ENCODE results near the gene HDAC4. TPM values are rescaled to one million over a fixed set of nuclear protein-coding genes. Genes with fewer than 3 reads are reported as not detected.

Gene HDAC4
- polyA plus RNA-seq, 1 experiment = 4.4 TPM

DNA sequence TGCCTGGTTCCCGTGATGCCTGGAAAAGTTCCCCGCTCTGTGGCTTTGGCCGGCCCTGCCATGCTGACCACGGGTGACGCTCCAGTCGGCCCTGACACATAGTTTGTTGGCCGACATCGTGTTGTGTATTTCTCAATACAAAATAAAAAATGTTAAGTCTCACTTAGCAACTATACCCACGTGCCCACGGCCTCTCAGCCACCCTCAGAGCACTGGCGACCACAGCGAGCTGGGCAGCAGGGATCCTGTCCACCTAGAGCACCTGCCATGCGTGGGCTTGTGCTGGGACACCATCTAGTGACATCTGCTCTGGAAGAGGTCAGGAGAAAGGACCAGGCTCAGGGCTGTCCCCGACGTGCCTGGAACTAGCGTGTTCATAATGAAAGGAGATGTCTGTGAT lies 261.7 kb downstream of the HDAC4 start:
- TF ChIP-seq CTCF (IDR thresholded peaks at IDR 0.05; ENCODE audit: insufficient read depth, low read depth, low read length) = no peak
- CTCF ChIA-PET = interaction anchor here (0.7 to 0.8 kb wide), 2 partner anchors 33 to 260 kb away, joined by 3 read pairs; no protein-coding TSS in a partner anchor
- DNase-seq (ENCODE audit: low read depth) = no peak
- no peak overlapping the region for H3K4me3 ChIP-seq (ENCODE audit: low read depth, low read length)
- POLR2A ChIA-PET = no interaction called here
- no peaks in the 10 kb centered on the region for H3K27me3 ChIP-seq (ENCODE audit: control insufficient read depth, insufficient read depth, low read length)
- H3K36me3 ChIP-seq (ENCODE audit: control insufficient read depth, insufficient read depth, low read length) = peaks cover 17% of the 10 kb centered on the region

- H3K36me3 ChIP-seq (ENCODE audit: control insufficient read depth, insufficient read depth, low read length) = peaks cover 20% of the 10 kb centered on the region
- ChIA-PET CTCF (interaction anchor here (0.7 to 0.8 kb wide), 2 partner anchors 33 to 260 kb away, joined by 3 read pairs; no protein-coding TSS in a partner anchor), POLR2A (no interaction called here)
- no peak for DNase-seq (ENCODE audit: low read depth)
- no peaks in the 10 kb centered on the region for H3K27me3 ChIP-seq (ENCODE audit: control insufficient read depth, insufficient read depth, low read length)
- TF ChIP-seq CTCF (IDR thresholded peaks at IDR 0.05; ENCODE audit: insufficient read depth, low read depth, low read length) = no peak
- H3K4me3 ChIP-seq (ENCODE audit: low read depth, low read length) = no peak overlapping the region
Observed at GRCh38 chr2:239138610-239139009, 262.2 kb downstream of the HDAC4 start.

GRCh38 chr2:239137898-239138283 lies 262.9 kb downstream of the HDAC4 start:
- POLR2A ChIA-PET = no interaction called here
- no peaks in the 10 kb centered on the region for H3K27me3 ChIP-seq (ENCODE audit: control insufficient read depth, insufficient read depth, low read length)
- no peak overlapping the region for H3K4me3 ChIP-seq (ENCODE audit: low read depth, low read length)
- TF ChIP-seq CTCF (IDR thresholded peaks at IDR 0.05; ENCODE audit: insufficient read depth, low read depth, low read length) = no peak
- CTCF ChIA-PET = interaction anchor here (0.9 kb wide), 1 partner anchor 9 kb away, joined by 3 read pairs; no protein-coding TSS in a partner anchor
- DNase-seq (ENCODE audit: low read depth) = no peak
- H3K36me3 ChIP-seq (ENCODE audit: control insufficient read depth, insufficient read depth, low read length) = peaks cover 19% of the 10 kb centered on the region

DNA sequence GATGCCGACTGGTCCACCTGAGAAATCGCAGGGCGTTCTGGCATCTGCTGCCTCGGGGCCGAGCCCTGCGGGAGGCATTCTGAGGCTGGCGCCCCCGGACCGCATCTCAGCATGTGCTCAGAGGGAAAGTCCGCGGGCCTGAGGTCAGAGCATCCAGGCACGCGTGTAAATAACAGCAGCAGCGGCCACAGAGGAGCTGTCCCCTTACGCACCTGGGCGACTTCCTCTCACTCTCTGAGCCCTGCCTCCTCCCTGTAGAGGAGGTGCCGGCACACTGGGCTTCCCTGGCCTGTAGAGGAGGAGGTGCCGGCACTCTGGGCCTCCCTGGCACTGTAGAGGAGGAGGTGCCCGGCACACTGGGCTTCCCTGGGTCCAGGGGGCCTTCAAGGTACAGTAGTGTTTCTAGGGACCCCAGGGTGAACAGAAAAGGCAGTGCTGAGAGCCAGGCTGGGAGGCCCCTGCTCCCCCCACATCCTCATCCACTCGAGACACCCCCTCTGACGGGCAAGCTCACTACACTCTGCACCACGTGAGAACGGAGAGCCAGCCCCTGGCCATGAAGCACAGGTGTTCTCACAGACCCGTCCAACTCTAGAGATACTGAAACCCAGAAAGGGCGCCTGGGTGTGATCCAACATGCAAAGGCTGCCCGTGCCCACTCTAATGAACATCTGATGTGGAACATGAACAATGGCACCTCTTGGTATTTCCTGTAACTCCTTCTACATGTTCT lies 263.5 kb downstream of the HDAC4 start:
- POLR2A ChIA-PET = no interaction called here
- DNase-seq (ENCODE audit: low read depth) = no peak
- CTCF ChIA-PET = interaction anchor here (0.9 kb wide), 1 partner anchor 9 kb away, joined by 3 read pairs; no protein-coding TSS in a partner anchor
- Histone ChIP-seq H3K4me3 (ENCODE audit: low read depth, low read length) (no peak overlapping the region), H3K36me3 (ENCODE audit: control insufficient read depth, insufficient read depth, low read length) (peaks cover 16% of the 10 kb centered on the region), H3K27me3 (ENCODE audit: control insufficient read depth, insufficient read depth, low read length) (no peaks in the 10 kb centered on the region)
- TF ChIP-seq CTCF (IDR thresholded peaks at IDR 0.05; ENCODE audit: insufficient read depth, low read depth, low read length) = no peak

DNA sequence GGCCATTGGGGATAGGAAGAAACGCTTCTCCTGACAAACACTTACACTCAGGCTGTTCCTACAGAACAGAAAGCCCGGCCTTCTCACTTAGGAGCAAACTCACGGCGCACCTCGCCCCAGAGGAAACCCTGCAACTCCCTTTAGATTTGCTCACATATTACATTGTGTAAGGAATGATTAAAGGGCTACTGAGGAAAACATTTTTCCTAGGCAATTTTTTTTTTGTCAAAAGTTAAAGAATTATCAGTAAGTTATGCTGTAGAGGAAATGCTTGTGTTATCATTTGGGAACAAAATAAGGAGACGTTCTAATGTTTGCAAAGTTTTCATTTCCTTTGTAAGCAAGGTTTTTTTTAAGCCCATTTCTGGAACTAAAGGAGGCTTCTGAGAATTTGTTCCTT lies 264.1 kb downstream of the HDAC4 start:
- Histone ChIP-seq H3K4me3 (ENCODE audit: low read depth, low read length) (no peak overlapping the region), H3K36me3 (ENCODE audit: control insufficient read depth, insufficient read depth, low read length) (peaks cover 15% of the 10 kb centered on the region), H3K27me3 (ENCODE audit: control insufficient read depth, insufficient read depth, low read length) (no peaks in the 10 kb centered on the region)
- ChIA-PET POLR2A (no interaction called here), CTCF (no interaction called here)
- no peak for DNase-seq (ENCODE audit: low read depth)
- TF ChIP-seq CTCF (IDR thresholded peaks at IDR 0.05; ENCODE audit: insufficient read depth, low read depth, low read length) = no peak
